Right lobe of liver (tissue), 4 donors: ENCODE measurements around the gene PPA1.

Experiments
- CTCF ChIP-seq, 4 donors: fragments of 200-600 bp in 3 of 4; fragments of 450-650 bp in 1 of 4; IDR thresholded peaks; one replicate each; pipeline versions ENCODE4 v1.5.1 to v1.8.0; 2016 to 2022; ENCODE audit warnings: antibody characterized with exemption in 4 of 4, mild to moderate bottlenecking in 2 of 4
- POLR2A ChIP-seq: fragments of 450-650 bp; IDR thresholded peaks from one replicate; pipeline ENCODE4 v1.6.1; 2017; ENCODE audit warnings: antibody characterized with exemption, mild to moderate bottlenecking
- donor health status: DM: no; HTN: no; CAD: no.
- donor health status: DM: no; HTN: no; CAD: no.
- donor health status: DM: no; HTN: yes; CAD: no.

- TF ChIP-seq CTCF (IDR thresholded peaks at IDR 0.05) (no peak), POLR2A (no peak)
These were observed 35.8 kb downstream of the PPA1 start for GRCh38 chr10:70197235-70197945.
